Measurements from ENCODE around the gene PEX6.
"Not testable (repeated sequence)": the region's sequence is repeated elsewhere in the genome, so short reads cannot be mapped to it uniquely, and the experiment has no call there.

PEX6 gene

GRCh38 chr6:42998205-42998604 is 19.2 kb upstream of the PEX6 start:
- not testable (repeated sequence) for DNase-seq

- no peak for DNase-seq
Observed at GRCh38 chr6:42996513-42996912, 17.5 kb upstream of the PEX6 start.

GRCh38 chr6:42993445-42993844 is 14.5 kb upstream of the PEX6 start:
- no peak for DNase-seq

GRCh38 chr6:42989923-42990322 is 10.9 kb upstream of the PEX6 start:
- no peak for DNase-seq

- no peak for DNase-seq
Observed at GRCh38 chr6:42988486-42989020, 9.6 kb upstream of the PEX6 start.

- no peak for DNase-seq
Observed at GRCh38 chr6:42987533-42988451, 8.8 kb upstream of the PEX6 start.

GRCh38 chr6:42984924-42985475 is 6.0 kb upstream of the PEX6 start:
- peak; percentile 9 for DNase-seq

- DNase-seq: peak; percentile 95
Observed at GRCh38 chr6:42984001-42984923, 5.3 kb upstream of the PEX6 start, which contains the start of gene PPP2R5D. Gene PPP2R5D, plus strand, starts transcription at chr6:42984570. Its CDS starts 108 bp downstream, at chr6:42984678.

- DNase-seq: no peak
Observed at GRCh38 chr6:42981836-42982235, 2.9 kb upstream of the PEX6 start.

- no peak for DNase-seq
Observed at GRCh38 chr6:42979523-42980177, 669 bp upstream of the PEX6 start.

- DNase-seq: peak; percentile 22
Observed at GRCh38 chr6:42978487-42978838, 518 bp downstream of the PEX6 start.

- DNase-seq: no peak
Observed at GRCh38 chr6:42974919-42975505, 4.0 kb downstream of the PEX6 start.

GRCh38 chr6:42973926-42974325 is 5.1 kb downstream of the PEX6 start:
- no peak for DNase-seq

GRCh38 chr6:42971746-42972327 is 7.1 kb downstream of the PEX6 start:
- no peak for DNase-seq

- DNase-seq: no peak
Observed at GRCh38 chr6:42970871-42971612, 7.9 kb downstream of the PEX6 start.

- DNase-seq: no peak
Observed at GRCh38 chr6:42969934-42970333, 9.0 kb downstream of the PEX6 start.

GRCh38 chr6:42969431-42969830 is 9.6 kb downstream of the PEX6 start:
- DNase-seq: no peak

- no peak for DNase-seq
Observed at GRCh38 chr6:42968783-42969182, 10.2 kb downstream of the PEX6 start.

GRCh38 chr6:42968126-42968701 is 10.8 kb downstream of the PEX6 start:
- no peak for DNase-seq

- no peak for DNase-seq
Observed at GRCh38 chr6:42967228-42967627, 11.8 kb downstream of the PEX6 start.

GRCh38 chr6:42966571-42966970 is 12.4 kb downstream of the PEX6 start:
- DNase-seq: no peak
